ENCODE data around the gene RGS19. TPM values are rescaled to one million over a fixed set of nuclear protein-coding genes. Genes with fewer than 3 reads are reported as not detected.

Gene RGS19
- total RNA-seq, 1 donor from 2014 or later, result 2.0 TPM

DNA sequence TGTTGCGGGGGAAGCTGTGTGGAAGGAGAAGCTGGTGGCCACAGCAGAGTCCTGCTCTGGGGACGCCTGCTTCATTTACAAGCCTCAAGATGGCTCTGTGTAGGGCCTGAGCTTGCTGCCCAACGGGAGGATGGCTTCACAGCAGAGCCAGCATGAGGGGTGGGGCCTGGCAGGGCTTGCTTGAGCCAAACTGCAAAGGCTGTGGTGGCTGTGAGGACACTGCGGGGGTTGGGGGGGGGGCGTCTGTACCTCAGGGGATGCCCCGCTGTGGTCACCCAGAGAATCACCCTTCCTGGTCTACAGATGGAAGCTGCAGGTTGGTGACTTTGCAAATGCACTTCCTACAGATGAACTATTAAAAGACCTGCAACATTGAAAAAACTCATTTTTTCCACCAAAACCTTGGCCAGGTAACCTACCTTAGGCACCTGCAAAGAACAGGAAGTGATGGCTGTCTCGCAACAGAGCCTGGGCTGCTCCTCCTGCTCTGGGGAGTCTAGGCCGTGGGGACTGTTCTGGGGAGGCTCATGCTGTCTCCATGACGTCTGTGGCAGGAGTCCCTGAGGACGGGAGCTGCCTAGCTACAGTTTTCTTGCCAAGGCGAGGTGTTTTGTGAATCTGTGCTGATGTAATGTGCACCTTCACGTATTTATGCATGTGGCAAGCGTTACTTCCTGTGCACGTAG is 20.7 kb upstream of the RGS19 start:
- Histone ChIP-seq H3K27me3 (peaks cover 45% of the 10 kb centered on the region), H3K9me3 (ENCODE audit: low read depth) (no peaks in the 10 kb centered on the region), H3K9ac (no peak overlapping the region), H3K27ac (no peak overlapping the region), H3K4me1 (peaks cover 4% of the 10 kb centered on the region), H3F3A (ENCODE audit: low read depth) (no peaks in the 10 kb centered on the region), H2AFZ (replicated peaks) (no peak overlapping the region), H3K4me2 (no peak overlapping the region), H3K79me2 (ENCODE audit: low read depth) (no peaks in the 10 kb centered on the region), H4K20me1 (ENCODE audit: low read depth) (peaks cover 9% of the 10 kb centered on the region), H3K36me3 (no peaks in the 10 kb centered on the region), H3K4me3 (no peak overlapping the region)
- DNase-seq (ENCODE audit: low spot score), result no peak
- Mint-ChIP-seq H3K36me3 (peaks cover 3% of the 10 kb centered on the region), H3K4me1 (peaks cover 13% of the 10 kb centered on the region), H3K27ac (no peak overlapping the region), H3K4me3 (no peak overlapping the region), H3K9me3 (peaks cover 3% of the 10 kb centered on the region), H3K27me3 (ENCODE audit: insufficient read depth, low read depth) (peaks cover 29% of the 10 kb centered on the region)
- TF ChIP-seq EZH2phosphoT487 (IDR thresholded peaks at IDR 0.05) (no peak), EZH2 (IDR thresholded peaks at IDR 0.05) (no peak)
- TF ChIP-seq, protein P1, sequence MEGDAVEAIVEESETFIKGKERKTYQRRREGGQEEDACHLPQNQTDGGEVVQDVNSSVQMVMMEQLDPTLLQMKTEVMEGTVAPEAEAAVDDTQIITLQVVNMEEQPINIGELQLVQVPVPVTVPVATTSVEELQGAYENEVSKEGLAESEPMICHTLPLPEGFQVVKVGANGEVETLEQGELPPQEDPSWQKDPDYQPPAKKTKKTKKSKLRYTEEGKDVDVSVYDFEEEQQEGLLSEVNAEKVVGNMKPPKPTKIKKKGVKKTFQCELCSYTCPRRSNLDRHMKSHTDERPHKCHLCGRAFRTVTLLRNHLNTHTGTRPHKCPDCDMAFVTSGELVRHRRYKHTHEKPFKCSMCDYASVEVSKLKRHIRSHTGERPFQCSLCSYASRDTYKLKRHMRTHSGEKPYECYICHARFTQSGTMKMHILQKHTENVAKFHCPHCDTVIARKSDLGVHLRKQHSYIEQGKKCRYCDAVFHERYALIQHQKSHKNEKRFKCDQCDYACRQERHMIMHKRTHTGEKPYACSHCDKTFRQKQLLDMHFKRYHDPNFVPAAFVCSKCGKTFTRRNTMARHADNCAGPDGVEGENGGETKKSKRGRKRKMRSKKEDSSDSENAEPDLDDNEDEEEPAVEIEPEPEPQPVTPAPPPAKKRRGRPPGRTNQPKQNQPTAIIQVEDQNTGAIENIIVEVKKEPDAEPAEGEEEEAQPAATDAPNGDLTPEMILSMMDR (IDR thresholded peaks at IDR 0.05), result no peak

DNA sequence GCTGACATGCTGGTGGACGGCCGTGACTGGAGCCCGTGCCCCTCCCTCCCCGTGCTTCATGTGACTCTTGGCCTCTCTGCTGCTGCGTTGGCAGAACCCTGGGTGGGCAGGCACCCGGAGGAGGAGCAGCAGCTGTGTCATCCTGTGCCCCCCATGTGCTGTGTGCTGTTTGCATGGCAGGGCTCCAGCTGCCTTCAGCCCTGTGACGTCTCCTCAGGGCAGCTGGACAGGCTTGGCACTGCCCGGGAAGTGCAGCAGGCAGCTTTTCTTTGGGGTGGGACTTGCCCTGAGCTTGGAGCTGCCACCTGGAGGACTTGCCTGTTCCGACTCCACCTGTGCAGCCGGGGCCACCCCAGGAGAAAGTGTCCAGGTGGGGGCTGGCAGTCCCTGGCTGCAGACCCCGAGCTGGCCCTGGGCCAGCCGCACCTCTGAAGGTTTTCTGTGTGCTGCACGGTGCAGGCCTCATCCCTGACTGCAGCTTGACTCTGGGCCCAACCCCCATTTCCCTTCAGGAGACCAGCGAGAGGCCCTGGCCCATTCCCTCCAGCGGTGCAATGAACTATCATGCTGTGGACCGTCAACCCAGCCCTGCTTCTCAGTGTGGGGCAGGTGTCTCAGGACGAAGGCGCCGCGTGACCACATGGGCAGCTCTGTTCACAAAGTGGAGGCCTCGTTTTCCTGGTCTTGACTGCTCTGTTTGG is 19.9 kb upstream of the RGS19 start:
- peaks cover 9% of the 10 kb centered on the region for H4K20me1 ChIP-seq (ENCODE audit: low read depth)
- Mint-ChIP-seq H3K27me3 (ENCODE audit: insufficient read depth, low read depth) (peaks cover 29% of the 10 kb centered on the region), H3K4me1 (peaks cover 13% of the 10 kb centered on the region), H3K4me3 (no peak overlapping the region), H3K27ac (no peak overlapping the region), H3K36me3 (peaks cover 3% of the 10 kb centered on the region), H3K9me3 (peaks cover 3% of the 10 kb centered on the region)
- TF ChIP-seq, protein P1 (IDR thresholded peaks at IDR 0.05), result no peak
- TF ChIP-seq EZH2 (IDR thresholded peaks at IDR 0.05) (no peak), EZH2phosphoT487 (IDR thresholded peaks at IDR 0.05) (no peak)
- peaks cover 4% of the 10 kb centered on the region for H3K4me1 ChIP-seq
- no peaks in the 10 kb centered on the region for H3K36me3 ChIP-seq
- H3K79me2 ChIP-seq (ENCODE audit: low read depth), result no peaks in the 10 kb centered on the region
- no peak overlapping the region for H3K4me3 ChIP-seq
- H2AFZ ChIP-seq (replicated peaks), result no peak overlapping the region
- no peak overlapping the region for H3K9ac ChIP-seq
- no peak overlapping the region for H3K27ac ChIP-seq
- H3K27me3 ChIP-seq, result peaks cover 44% of the 10 kb centered on the region
- DNase-seq (ENCODE audit: low spot score), result no peak
- no peak overlapping the region for H3K4me2 ChIP-seq
- no peaks in the 10 kb centered on the region for H3F3A ChIP-seq (ENCODE audit: low read depth)
- no peaks in the 10 kb centered on the region for H3K9me3 ChIP-seq (ENCODE audit: low read depth)

DNA sequence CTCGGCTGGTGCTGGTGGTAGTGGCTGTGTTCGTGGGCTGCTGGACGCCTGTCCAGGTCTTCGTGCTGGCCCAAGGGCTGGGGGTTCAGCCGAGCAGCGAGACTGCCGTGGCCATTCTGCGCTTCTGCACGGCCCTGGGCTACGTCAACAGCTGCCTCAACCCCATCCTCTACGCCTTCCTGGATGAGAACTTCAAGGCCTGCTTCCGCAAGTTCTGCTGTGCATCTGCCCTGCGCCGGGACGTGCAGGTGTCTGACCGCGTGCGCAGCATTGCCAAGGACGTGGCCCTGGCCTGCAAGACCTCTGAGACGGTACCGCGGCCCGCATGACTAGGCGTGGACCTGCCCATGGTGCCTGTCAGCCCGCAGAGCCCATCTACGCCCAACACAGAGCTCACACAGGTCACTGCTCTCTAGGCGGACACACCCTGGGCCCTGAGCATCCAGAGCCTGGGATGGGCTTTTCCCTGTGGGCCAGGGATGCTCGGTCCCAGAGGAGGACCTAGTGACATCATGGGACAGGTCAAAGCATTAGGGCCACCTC is 19.2 kb upstream of the RGS19 start:
- no peaks in the 10 kb centered on the region for H3F3A ChIP-seq (ENCODE audit: low read depth)
- peaks cover 3% of the 10 kb centered on the region for H3K36me3 Mint-ChIP-seq
- no peak overlapping the region for H3K9ac ChIP-seq
- H3K4me1 ChIP-seq, result peaks cover 4% of the 10 kb centered on the region
- TF ChIP-seq EZH2 (IDR thresholded peaks at IDR 0.05) (no peak), EZH2phosphoT487 (IDR thresholded peaks at IDR 0.05) (no peak)
- TF ChIP-seq, protein P1 (IDR thresholded peaks at IDR 0.05), result no peak
- H4K20me1 ChIP-seq (ENCODE audit: low read depth), result peaks cover 5% of the 10 kb centered on the region
- H3K36me3 ChIP-seq, result no peaks in the 10 kb centered on the region
- H3K4me1 Mint-ChIP-seq, result peaks cover 10% of the 10 kb centered on the region
- no peaks in the 10 kb centered on the region for H3K79me2 ChIP-seq (ENCODE audit: low read depth)
- no peak overlapping the region for H3K4me3 Mint-ChIP-seq
- H3K9me3 ChIP-seq (ENCODE audit: low read depth), result no peaks in the 10 kb centered on the region
- H3K4me2 ChIP-seq, result no peak overlapping the region
- peaks cover 37% of the 10 kb centered on the region for H3K27me3 ChIP-seq
- H3K27me3 Mint-ChIP-seq (ENCODE audit: insufficient read depth, low read depth), result peaks cover 26% of the 10 kb centered on the region
- no peak for DNase-seq (ENCODE audit: low spot score)
- H3K27ac ChIP-seq, result no peak overlapping the region
- H3K27ac Mint-ChIP-seq, result no peak overlapping the region
- H3K9me3 Mint-ChIP-seq, result peaks cover 3% of the 10 kb centered on the region
- no peak overlapping the region for H3K4me3 ChIP-seq
- H2AFZ ChIP-seq (replicated peaks), result no peak overlapping the region
